PFSK-1 (cell line): Measurements from ENCODE around the gene DHX34.

Source experiments
- FOXP2 ChIP-seq: optimal IDR thresholded peaks from 2 replicates; pipeline ENCODE3; 2011; ENCODE audit warnings: borderline replicate concordance, control low read depth, inconsistent platforms; ENCODE audit not compliant: insufficient read depth; ENCODE audit errors: extremely low read length, extremely low read depth
- POLR2AphosphoS5 ChIP-seq: IDR thresholded peaks from 2 replicates; pipeline ENCODE4 v1.6.1; 2012; ENCODE audit warnings: low read depth, mild to moderate bottlenecking, control low read depth, low read length, moderate library complexity
- SIN3A ChIP-seq: IDR thresholded peaks from 2 replicates; pipeline ENCODE4 v1.6.1; 2012; ENCODE audit warnings: mild to moderate bottlenecking, low read length, moderate library complexity, borderline replicate concordance; ENCODE audit not compliant: insufficient read depth
- TAF1 ChIP-seq: IDR thresholded peaks from 2 replicates; pipeline ENCODE4 v1.6.1; 2012; ENCODE audit warnings: low read length, control low read depth, borderline replicate concordance; ENCODE audit not compliant: insufficient read depth
- TF ChIP-seq, protein P1 (sequence below), 2 experiments: IDR thresholded peaks; 2 replicates each; pipeline versions ENCODE4 v1.6.1 to v1.8.0; 2011 to 2012; ENCODE audit warnings: low read depth in 2 of 2, low read length in 2 of 2, control low read depth in 1 of 2, inconsistent platforms in 1 of 2, mild to moderate bottlenecking in 1 of 2, moderate library complexity in 1 of 2; ENCODE audit not compliant: insufficient read depth in 1 of 2

- TF ChIP-seq TAF1 = no peak
- TF ChIP-seq SIN3A = no peak
- TF ChIP-seq, protein P1, sequence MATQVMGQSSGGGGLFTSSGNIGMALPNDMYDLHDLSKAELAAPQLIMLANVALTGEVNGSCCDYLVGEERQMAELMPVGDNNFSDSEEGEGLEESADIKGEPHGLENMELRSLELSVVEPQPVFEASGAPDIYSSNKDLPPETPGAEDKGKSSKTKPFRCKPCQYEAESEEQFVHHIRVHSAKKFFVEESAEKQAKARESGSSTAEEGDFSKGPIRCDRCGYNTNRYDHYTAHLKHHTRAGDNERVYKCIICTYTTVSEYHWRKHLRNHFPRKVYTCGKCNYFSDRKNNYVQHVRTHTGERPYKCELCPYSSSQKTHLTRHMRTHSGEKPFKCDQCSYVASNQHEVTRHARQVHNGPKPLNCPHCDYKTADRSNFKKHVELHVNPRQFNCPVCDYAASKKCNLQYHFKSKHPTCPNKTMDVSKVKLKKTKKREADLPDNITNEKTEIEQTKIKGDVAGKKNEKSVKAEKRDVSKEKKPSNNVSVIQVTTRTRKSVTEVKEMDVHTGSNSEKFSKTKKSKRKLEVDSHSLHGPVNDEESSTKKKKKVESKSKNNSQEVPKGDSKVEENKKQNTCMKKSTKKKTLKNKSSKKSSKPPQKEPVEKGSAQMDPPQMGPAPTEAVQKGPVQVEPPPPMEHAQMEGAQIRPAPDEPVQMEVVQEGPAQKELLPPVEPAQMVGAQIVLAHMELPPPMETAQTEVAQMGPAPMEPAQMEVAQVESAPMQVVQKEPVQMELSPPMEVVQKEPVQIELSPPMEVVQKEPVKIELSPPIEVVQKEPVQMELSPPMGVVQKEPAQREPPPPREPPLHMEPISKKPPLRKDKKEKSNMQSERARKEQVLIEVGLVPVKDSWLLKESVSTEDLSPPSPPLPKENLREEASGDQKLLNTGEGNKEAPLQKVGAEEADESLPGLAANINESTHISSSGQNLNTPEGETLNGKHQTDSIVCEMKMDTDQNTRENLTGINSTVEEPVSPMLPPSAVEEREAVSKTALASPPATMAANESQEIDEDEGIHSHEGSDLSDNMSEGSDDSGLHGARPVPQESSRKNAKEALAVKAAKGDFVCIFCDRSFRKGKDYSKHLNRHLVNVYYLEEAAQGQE (IDR thresholded peaks at IDR 0.05; ENCODE audit: insufficient read depth in 1 of 2, low read depth in 2 of 2, low read length in 2 of 2) = no peak
- no peak for TF ChIP-seq POLR2AphosphoS5
- no peak for TF ChIP-seq FOXP2
These were observed 25.2 kb upstream of the DHX34 start for GRCh38 chr19:47323872-47324271.
